Activated CD8-positive, alpha-beta T cell treated with anti-CD3 and anti-CD28 coated beads, Interleukin-2, amount 10 ng/mL, durations not matched to agents 7 days and 5 days (primary cell): ENCODE data around the gene ACIN1. TPM values are rescaled to one million over a fixed set of nuclear protein-coding genes. Genes with fewer than 3 reads are reported as not detected.

ENCODE experiments used
- ATAC-seq: fragments of 150-1000 bp; cut with Tn5 transposase; one replicate; pipeline ENCODE4 v1.10.0; 2021; ENCODE audit warnings: moderate library complexity
- CTCF ChIA-PET: fragments of 350-600 bp; sonication (Branson Sonifier 250); formaldehyde crosslinking; loops from one replicate; lab custom pipeline; 2021; ENCODE audit warnings: antibody characterized with exemption; lab: Charles Lee
- POLR2A ChIA-PET: fragments of 350-600 bp; sonication (Branson Sonifier 250); formaldehyde crosslinking; loops from one replicate; lab custom pipeline; 2021; ENCODE audit warnings: antibody characterized with exemption; lab: Charles Lee
- DNase-seq: peaks from one replicate; pipeline ENCODE4 v3.0.0-alpha.2; 2020
- H3K27ac Mint-ChIP-seq: one replicate; pipeline ENCODE4 v1.8.0; 2021; ENCODE audit warnings: mild to moderate bottlenecking, mixed read lengths
- H3K27me3 Mint-ChIP-seq: one replicate; pipeline ENCODE4 v1.8.0; 2021; ENCODE audit warnings: low read depth, mixed read lengths
- H3K36me3 Mint-ChIP-seq: one replicate; pipeline ENCODE4 v1.8.0; 2021; ENCODE audit warnings: low read depth, mixed read lengths
- H3K4me1 Mint-ChIP-seq: one replicate; pipeline ENCODE4 v1.8.0; 2021; ENCODE audit warnings: low read depth, mixed read lengths
- H3K4me3 Mint-ChIP-seq: one replicate; pipeline ENCODE4 v1.8.0; 2021; ENCODE audit warnings: mild to moderate bottlenecking, mixed read lengths
- H3K9me3 Mint-ChIP-seq: one replicate; pipeline ENCODE4 v1.8.0; 2022; ENCODE audit warnings: mixed read lengths; ENCODE audit not compliant: insufficient read depth
- total RNA-seq, 2 experiments: library from RNA; stranded (reverse); gene quantifications; one replicate each; pipeline ENCODE4 v1.2.3, GENCODE V29; 2021

ACIN1 gene
- total RNA-seq, 2 experiments from 2014 or later: 161 to 177 TPM

GRCh38 chr14:23044840-23045239 lies 50.1 kb downstream of the ACIN1 start:
- ATAC-seq (no peak), DNase-seq (no peak)
- no peak overlapping the region for H3K4me3 Mint-ChIP-seq
- no peaks in the 10 kb centered on the region for H3K36me3 Mint-ChIP-seq
- peak overlapping the region; percentile 25 for H3K27ac Mint-ChIP-seq
- ChIA-PET CTCF (no interaction called here), POLR2A (no interaction called here)
- H3K27me3 Mint-ChIP-seq: no peaks in the 10 kb centered on the region
- no peaks in the 10 kb centered on the region for H3K9me3 Mint-ChIP-seq
- no peaks in the 10 kb centered on the region for H3K4me1 Mint-ChIP-seq

- ChIA-PET POLR2A (no interaction called here), CTCF (interaction anchor here (0.9 to 1.2 kb wide), 2 partner anchors 14 to 57 kb away, joined by 3 to 6 read pairs; no protein-coding TSS in a partner anchor)
- no peaks in the 10 kb centered on the region for H3K36me3 Mint-ChIP-seq
- no peak overlapping the region for H3K27ac Mint-ChIP-seq
- no peak overlapping the region for H3K4me3 Mint-ChIP-seq
- ATAC-seq: no peak
- H3K27me3 Mint-ChIP-seq: no peaks in the 10 kb centered on the region
- H3K9me3 Mint-ChIP-seq: no peaks in the 10 kb centered on the region
- no peak for DNase-seq
- H3K4me1 Mint-ChIP-seq: no peaks in the 10 kb centered on the region
Measured at GRCh38 chr14:23043754-23044153, 51.2 kb downstream of the ACIN1 start.

GRCh38 chr14:23043145-23043544 lies 51.8 kb downstream of the ACIN1 start:
- Mint-ChIP-seq H3K27ac (no peak overlapping the region), H3K36me3 (no peaks in the 10 kb centered on the region), H3K27me3 (no peaks in the 10 kb centered on the region), H3K4me3 (no peak overlapping the region), H3K4me1 (no peaks in the 10 kb centered on the region), H3K9me3 (no peaks in the 10 kb centered on the region)
- DNase-seq (no peak), ATAC-seq (no peak)
- ChIA-PET POLR2A (interaction anchor here (0.9 kb wide), 1 partner anchor 9 kb away, joined by 3 read pairs; no protein-coding TSS in a partner anchor), CTCF (interaction anchor here (0.9 to 1.2 kb wide), 3 partner anchors 15 to 71 kb away, joined by 3 to 6 read pairs (median 3); no protein-coding TSS in a partner anchor)

DNA sequence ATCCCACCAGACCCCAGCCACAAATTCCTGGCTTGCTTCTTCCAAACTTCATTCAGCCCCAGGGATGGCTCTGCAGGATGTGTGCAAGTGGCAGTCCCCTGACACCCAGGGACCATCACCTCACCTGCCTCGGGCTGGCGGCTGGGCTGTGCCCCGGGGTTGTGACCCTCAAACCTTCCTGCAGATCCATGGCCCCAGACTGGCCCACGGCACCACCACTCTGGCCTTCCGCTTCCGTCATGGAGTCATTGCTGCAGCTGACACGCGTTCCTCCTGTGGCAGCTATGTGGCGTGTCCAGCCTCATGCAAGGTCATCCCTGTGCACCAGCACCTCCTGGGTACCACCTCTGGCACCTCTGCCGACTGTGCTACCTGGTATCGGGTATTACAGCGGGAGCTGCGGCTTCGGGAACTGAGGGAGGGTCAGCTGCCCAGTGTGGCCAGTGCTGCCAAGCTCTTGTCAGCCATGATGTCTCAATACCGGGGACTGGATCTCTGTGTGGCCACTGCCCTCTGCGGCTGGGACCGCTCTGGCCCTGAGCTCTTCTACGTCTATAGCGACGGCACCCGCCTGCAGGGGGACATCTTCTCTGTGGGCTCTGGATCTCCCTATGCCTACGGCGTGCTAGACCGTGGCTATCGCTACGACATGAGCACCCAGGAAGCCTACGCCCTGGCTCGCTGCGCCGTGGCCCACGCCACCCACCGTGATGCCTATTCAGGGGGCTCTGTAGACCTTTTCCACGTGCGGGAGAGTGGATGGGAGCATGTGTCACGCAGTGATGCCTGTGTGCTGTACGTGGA lies 52.6 kb downstream of the ACIN1 start, which contains the start of gene PSMB11:
TSS of gene PSMB11 (plus strand) at position 51 of the 804 bp plus-strand sequence. CDS start at position 65, 14 bp downstream.
- Mint-ChIP-seq H3K4me1 (no peaks in the 10 kb centered on the region), H3K36me3 (no peaks in the 10 kb centered on the region), H3K27ac (no peak within 1 kb of the TSS), H3K4me3 (no peak within 1 kb of the TSS), H3K9me3 (no peaks in the 10 kb centered on the region), H3K27me3 (no peaks in the 10 kb centered on the region)
- no peak for ATAC-seq
- POLR2A ChIA-PET: interaction anchor here (0.9 kb wide), 1 partner anchor 9 kb away, joined by 3 read pairs; no protein-coding TSS in a partner anchor
- no peak for DNase-seq
- CTCF ChIA-PET: interaction anchor here (0.7 to 2.7 kb wide), 4 partner anchors 48 to 71 kb away, joined by 3 to 13 read pairs (median 4); no protein-coding TSS in a partner anchor

DNA sequence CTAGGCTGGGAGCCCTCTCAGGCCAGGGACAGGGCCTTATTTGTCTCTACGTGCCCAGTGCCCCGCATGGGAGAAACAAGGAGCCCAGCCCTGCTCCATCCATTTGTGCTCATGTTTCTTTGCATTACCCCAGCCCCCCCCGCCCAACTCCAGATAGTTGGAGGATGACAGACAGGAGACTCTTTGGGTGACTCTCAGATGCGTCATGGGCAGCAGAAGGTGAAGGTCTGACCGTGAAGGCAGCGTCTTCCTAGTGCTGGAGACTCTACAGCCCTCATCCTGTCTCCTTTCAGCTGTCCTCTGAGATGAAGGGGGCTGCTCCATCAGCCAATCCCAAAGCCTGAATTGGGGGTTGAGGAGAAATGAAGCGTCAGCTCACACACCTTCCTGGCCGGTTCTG lies 53.2 kb downstream of the ACIN1 start:
- H3K4me3 Mint-ChIP-seq: no peak overlapping the region
- H3K27ac Mint-ChIP-seq: no peak overlapping the region
- no peak for DNase-seq
- H3K27me3 Mint-ChIP-seq: no peaks in the 10 kb centered on the region
- H3K4me1 Mint-ChIP-seq: no peaks in the 10 kb centered on the region
- H3K9me3 Mint-ChIP-seq: no peaks in the 10 kb centered on the region
- ChIA-PET POLR2A (no interaction called here), CTCF (interaction anchor here (0.7 to 2.7 kb wide), 2 partner anchors 47 to 56 kb away, joined by 3 to 13 read pairs; no protein-coding TSS in a partner anchor)
- ATAC-seq: no peak
- no peaks in the 10 kb centered on the region for H3K36me3 Mint-ChIP-seq

- Mint-ChIP-seq H3K4me1 (peaks cover 8% of the 10 kb centered on the region), H3K27ac (no peak overlapping the region), H3K9me3 (no peaks in the 10 kb centered on the region), H3K27me3 (no peaks in the 10 kb centered on the region), H3K36me3 (no peaks in the 10 kb centered on the region), H3K4me3 (no peak overlapping the region)
- no peak for DNase-seq
- ATAC-seq: no peak
- ChIA-PET POLR2A (interaction anchor here (0.6 to 1.2 kb wide), 2 partner anchors 16 to 76 kb away, joined by 3 read pairs; no protein-coding TSS in a partner anchor), CTCF (interaction anchor here (0.7 to 2.7 kb wide), 6 partner anchors 12 to 81 kb away, joined by 3 to 13 read pairs (median 5); no protein-coding TSS in a partner anchor)
Measured at GRCh38 chr14:23040100-23040499, 54.8 kb downstream of the ACIN1 start.

DNA sequence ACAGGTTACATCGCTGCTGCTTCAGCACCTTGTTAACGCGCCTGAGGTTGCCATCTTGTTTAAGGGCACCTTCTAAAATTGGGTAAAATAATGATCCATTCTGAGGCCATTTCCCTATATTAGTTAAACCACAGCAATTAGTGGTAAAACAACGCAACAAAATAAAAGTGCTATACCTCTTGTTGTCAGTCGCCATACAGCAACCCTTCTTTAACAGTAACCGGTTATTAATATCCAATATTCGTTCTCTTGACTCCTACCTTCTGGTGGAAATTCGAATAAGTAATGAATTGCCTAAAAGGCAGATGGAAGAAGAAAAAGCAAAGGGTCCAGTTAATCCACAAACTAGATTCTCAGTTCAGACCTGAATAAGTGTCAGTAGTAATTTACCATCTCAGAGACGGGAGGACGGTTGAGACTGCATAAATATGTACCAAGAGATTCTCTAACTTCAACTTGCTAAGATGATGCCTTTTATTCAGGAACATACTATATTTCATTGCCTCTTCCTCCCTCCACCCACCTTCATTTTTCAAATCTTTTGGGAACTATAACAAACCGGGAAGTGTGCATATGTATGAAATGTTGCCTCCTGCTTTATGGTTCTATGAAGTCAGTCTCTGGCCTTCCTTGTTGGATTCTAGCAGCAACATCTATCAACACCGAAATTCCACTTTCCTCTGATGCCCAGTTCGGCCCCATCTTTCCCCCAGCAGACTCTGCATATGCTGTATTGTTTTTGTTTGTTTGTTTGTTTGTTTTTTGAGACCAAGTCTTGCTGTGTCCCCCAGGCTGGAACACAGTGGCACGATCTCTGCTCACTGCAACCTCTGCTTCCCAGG lies 59.4 kb downstream of the ACIN1 start:
- H3K36me3 Mint-ChIP-seq: peaks cover 30% of the 10 kb centered on the region
- no peaks in the 10 kb centered on the region for H3K27me3 Mint-ChIP-seq
- ChIA-PET POLR2A (interaction anchor here (1.1 to 2.9 kb wide), 2 partner anchors 12 to 29 kb away, joined by 3 to 20 read pairs; no protein-coding TSS in a partner anchor), CTCF (interaction anchor here (2.5 kb wide), 2 partner anchors 23 to 33 kb away, joined by 10 to 13 read pairs; no protein-coding TSS in a partner anchor)
- ATAC-seq (no peak), DNase-seq (no peak)
- no peaks in the 10 kb centered on the region for H3K9me3 Mint-ChIP-seq
- H3K4me3 Mint-ChIP-seq: peak overlapping the region; percentile 91
- H3K27ac Mint-ChIP-seq: peak overlapping the region; percentile 96
- peaks cover 30% of the 10 kb centered on the region for H3K4me1 Mint-ChIP-seq

DNA sequence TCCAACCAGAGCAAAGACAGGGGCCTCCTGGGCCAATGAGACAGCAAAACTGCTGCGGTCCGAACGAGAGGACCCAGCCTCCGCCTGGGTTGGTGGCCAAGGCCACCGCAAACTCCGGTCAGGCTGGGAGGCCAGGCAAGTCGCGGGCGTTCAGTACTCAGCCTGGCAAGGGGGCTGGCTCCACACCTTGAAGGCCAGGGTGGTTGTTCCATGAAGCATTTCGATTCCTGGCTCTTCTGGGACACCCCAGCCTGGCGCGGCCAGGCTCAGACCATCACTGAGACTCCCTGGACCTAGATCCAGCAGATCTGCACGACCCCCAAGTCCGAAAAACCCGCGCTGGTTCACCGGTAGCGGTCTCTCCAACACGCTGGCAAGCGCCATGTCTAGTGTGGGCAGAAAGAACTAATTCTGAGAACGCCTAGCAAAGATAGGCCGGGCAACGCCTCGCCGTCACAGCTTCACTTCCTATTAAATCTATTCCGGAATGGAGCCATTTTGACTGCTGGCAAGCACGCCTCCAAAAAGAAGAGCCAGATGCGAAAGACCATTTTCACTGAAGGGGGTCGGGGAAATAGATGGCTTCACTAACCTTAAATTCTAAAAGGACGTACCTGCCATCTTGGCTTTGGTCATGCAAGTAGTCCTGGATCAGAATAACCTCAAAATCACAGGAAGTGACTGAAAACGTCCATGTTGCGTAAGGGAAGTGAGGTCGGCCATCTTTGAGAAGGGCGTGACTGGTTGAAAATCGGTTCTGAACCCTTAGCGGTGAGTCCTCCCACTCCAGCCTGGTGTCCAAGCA lies 60.2 kb downstream of the ACIN1 start, which contains the start of gene PSMB5:
TSS of gene PSMB5 (minus strand) at position 403 of the 805 bp plus-strand sequence. CDS start at position 384, 19 bp downstream.
- Mint-ChIP-seq H3K27ac (peak within 1 kb of the TSS; percentile 96), H3K4me1 (peaks cover 30% of the 10 kb centered on the region), H3K27me3 (no peaks in the 10 kb centered on the region), H3K9me3 (no peaks in the 10 kb centered on the region), H3K36me3 (peaks cover 31% of the 10 kb centered on the region), H3K4me3 (peak within 1 kb of the TSS; percentile 91)
- CTCF ChIA-PET: interaction anchor here (1.1 to 2.5 kb wide), 6 partner anchors 20 to 105 kb away, joined by 5 to 13 read pairs (median 8); no protein-coding TSS in a partner anchor
- POLR2A ChIA-PET: interaction anchor here (0.8 to 2.9 kb wide), 3 partner anchors 11 to 115 kb away, joined by 3 to 20 read pairs (median 3); partner anchors contain the start of gene RBM23
- ATAC-seq (peak; percentile 97), DNase-seq (peak; percentile 95)

DNA sequence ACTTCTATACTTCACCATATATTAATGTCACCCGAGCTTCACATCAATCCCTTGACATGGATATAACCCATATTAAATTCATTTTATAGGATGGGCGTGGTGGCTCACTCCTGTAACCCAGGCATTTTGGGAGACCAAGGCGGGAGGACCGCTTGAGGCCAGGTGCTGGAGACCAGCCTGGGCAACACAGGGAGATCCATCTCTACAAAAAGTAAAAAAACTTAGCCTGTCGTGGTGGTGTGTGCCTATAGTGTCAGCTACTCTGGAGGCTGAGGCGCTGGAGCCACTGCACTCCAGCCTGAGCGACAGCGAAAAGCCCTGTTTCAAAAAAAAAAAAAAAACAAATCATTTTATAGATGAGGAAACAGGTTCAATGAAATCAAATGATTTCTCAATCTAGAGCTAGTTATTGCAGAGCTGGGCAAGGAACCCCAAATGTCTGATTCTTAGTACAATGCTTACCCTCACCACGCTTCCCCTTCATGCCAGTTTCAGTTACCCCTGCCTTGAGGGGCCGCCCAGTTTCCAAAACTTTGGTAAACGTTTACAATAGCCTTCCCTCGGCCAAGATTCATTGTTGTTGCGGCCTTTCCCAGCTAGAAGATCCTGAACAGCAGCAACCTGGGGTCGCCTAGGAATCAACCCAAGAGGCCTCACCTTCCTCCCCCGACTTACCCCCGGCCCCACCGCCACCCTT lies 61.0 kb downstream of the ACIN1 start:
- ATAC-seq (peak; percentile 9), DNase-seq (peak; percentile 34)
- H3K27me3 Mint-ChIP-seq: no peaks in the 10 kb centered on the region
- no peaks in the 10 kb centered on the region for H3K9me3 Mint-ChIP-seq
- H3K4me1 Mint-ChIP-seq: peaks cover 36% of the 10 kb centered on the region
- peaks cover 36% of the 10 kb centered on the region for H3K36me3 Mint-ChIP-seq
- H3K4me3 Mint-ChIP-seq: peak overlapping the region; percentile 91
- H3K27ac Mint-ChIP-seq: peak overlapping the region; percentile 96
- POLR2A ChIA-PET: interaction anchor here (0.8 to 2.9 kb wide), 6 partner anchors 10 to 115 kb away, joined by 3 to 20 read pairs (median 3); partner anchors contain the start of genes ACIN1, C14orf119 and RBM23
- CTCF ChIA-PET: interaction anchor here (1.1 to 2.5 kb wide), 8 partner anchors 19 to 104 kb away, joined by 4 to 13 read pairs (median 6); no protein-coding TSS in a partner anchor
